GM19239 (cell line): Measurements from ENCODE around the gene ZNF354B.
A peak's percentile ranks its signal among the peaks of the same experiment; 100 is the strongest.
"Not testable (repeated sequence)": the region's sequence is repeated elsewhere in the genome, so short reads cannot be mapped to it uniquely, and the experiment has no call there.

Experiments used
- DNase-seq: peaks from one replicate; pipeline ENCODE4 v3.0.0; 2011; ENCODE audit warnings: low spot score; ENCODE audit not compliant: insufficient read length
- FAIRE-seq: peaks from 2 replicates; lab custom pipeline; 2011; peaks lifted over from hg19 to GRCh38; lab: Jason Lieb, UNC

The ZNF354B gene

DNA sequence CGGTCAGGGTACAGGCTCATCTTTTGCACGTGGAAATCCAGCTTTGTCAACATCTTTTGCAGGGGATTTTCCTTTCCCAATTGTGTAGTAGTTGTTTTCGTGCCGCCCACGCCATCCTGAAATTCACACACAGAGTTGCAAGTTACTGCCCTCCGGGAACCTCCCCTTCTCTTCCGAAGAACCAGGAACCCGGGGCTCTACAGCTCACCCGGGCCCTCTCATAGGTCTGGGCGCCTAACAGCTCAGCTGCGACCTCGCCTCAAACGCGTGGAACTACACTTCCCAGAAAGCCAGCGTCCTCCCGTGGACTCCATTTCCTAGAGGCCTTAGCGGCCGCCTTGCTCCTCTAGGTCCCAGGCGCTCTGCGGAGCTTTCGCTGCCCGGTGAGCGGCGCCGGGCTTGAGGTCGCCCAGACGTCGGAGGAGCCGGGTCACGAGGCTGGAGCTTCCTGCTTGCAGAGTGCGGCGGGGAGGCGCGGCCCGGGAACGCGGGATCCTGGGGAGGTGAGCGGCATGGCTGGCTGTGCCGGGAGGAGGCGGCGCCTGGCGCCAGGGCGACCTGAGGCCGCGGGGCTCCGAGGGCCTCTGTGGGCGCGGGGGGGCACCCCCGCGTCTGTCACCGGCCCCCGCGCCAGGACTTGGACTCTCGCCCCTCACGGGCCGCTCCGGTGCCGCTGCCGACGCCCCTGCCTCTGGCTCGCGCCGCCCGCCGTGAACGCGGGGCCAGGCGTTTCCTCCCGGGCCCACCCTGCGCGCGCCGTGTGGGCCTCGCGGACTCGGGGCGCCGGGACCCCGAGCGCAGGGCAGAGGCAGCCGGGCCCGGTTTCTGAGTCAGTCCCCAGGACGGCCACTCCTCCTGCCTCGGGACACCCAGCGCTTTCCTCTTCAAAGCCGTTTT lies at the start of gene ZNF354B:
TSS of gene ZNF354B (plus strand) at position 329 of the 897 bp plus-strand sequence. CDS start 1,095 bp downstream, outside the sequence.
- DNase-seq (peak; percentile 91), FAIRE-seq (peak; percentile 71)

DNA sequence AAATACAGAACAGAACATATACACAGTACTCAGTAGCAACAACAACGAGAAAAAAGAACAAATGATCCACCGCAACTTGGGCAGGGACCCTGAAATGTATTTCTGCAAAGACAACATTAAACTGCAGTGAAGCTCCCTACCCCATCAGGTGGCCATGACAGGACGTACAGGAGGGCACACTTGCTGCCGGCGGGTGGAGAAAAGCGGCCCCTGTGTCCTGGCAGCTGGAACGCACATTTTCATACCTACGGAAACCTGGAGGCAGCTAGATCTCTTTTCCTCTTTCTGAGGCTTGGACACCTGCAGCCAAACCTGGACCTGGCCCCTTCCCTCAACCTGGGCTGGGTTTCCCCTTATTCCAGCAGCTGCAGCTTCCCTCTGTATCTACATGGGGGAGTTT lies 42.2 kb upstream of the ZNF354B start:
- FAIRE-seq, result no peak
- DNase-seq, result no peak

DNA sequence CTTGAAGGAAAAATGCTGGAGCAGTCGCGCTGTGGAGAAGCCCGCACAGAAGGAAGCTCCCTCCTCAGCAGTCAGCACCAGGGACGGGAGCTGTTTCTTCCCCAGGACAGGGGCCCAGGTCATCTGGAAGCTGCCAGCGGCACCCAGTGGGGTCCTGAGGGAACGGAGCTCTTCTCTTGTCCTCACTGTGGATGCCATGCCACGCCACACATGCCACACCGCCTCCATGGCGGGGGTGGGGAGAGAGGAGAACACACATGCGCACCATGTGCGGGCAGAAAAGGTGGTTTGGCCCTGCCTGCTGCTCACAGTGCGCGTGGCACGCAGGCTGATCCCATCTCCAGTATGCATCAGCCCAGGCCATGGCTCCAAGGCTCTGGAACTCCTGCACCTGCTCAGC lies 41.7 kb upstream of the ZNF354B start:
- DNase-seq (no peak), FAIRE-seq (no peak)

DNA sequence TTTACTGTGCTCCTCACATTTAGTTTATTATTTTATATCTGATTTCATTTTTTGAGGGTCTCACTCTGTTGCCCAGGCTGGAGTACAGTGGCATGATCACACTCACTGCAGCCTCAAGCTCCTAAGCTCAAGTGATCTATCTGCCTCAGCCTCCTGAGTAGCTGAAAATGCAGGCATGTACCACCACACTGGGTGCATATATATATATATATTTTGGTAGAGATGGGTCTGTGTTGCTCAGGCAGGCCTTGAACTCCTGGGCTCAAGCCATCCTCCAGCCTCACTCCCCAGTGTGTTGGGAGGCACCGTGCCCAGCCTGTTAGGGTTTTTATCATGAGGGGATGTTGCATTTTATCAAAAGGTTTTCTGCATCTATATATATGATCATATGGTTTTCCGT lies 39.8 kb upstream of the ZNF354B start:
- no peak for DNase-seq

DNA sequence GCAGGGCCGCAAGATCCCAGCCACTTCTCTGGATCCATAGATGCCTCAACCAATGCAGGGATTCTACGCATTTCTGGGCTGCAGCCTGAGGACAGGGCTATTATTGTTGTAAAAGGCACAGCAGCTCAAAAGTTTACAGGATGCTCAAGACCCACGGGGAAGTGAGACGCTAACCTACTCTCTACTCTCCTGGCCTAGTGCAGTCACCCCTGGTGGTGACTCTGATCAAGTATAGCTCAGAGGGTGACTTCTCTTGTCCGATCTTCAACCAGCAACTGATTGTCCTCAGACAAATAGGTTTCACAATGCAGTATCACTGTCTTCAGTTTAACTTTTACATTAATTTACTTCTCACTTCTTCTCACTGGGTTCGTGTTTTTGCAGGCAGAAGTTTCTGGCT lies 34.3 kb upstream of the ZNF354B start:
- FAIRE-seq, result no peak
- DNase-seq, result no peak

More for the DNA sequence above, 39.8 kb upstream of the ZNF354B start:
- no peak for FAIRE-seq

DNA sequence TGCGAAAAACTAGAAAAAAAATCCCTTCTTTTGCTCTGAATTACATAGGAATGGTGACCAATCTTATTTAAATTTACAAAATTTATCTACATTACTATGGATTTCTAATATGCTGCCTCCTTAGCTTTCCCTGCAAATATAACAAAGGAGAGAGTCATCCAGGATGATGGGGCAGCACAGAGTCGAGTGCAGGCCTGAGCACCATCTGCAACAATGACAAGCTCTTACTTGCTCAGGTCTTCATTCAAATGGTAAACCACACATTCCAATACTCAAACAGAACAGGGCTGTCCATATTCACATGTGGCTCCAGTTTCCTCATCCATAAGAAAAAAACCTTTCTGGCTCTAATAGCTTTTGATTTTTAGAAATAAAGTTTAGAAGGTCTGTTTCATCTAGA lies 33.5 kb upstream of the ZNF354B start:
- no peak for DNase-seq
- no peak for FAIRE-seq

DNA sequence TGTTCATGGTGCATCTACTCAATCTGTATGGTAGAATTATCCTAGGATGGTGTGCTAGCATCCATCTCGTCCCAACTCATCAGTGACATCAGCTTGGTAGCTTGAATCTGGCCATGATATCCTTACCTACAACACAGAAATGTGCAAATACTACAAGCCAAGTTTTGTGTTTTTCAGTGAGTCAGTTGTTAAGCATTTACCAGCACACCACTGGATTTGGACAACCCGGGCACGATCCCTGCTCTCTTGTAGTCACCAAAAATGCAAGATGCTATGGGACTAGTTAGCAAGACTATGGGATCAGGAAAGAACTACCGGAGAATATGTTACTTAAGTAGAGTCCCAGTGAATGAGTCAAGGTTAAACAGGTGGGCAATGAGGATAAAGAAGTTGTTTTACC lies 32.1 kb upstream of the ZNF354B start:
- FAIRE-seq, result no peak
- DNase-seq, result no peak

DNA sequence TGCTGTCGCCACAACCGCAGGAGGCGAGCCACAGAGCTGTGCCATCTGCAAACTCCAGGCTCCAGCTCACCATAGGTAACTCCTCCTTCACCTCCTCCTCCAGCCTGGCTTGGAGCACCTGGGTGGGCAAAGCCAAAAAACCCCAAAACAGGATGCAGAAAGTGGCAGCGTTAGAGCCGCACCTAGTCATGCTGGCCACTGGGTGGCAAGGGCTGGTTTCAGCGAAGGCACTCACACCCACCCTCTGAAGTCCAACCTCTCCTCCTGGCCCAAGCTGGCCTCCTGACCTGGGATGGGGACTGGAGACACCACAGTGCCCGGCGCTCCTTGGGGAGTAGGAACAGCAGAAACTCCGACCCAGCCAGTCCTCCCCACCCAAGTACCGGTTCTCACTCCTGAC lies 28.7 kb upstream of the ZNF354B start:
- FAIRE-seq (no peak), DNase-seq (no peak)

DNA sequence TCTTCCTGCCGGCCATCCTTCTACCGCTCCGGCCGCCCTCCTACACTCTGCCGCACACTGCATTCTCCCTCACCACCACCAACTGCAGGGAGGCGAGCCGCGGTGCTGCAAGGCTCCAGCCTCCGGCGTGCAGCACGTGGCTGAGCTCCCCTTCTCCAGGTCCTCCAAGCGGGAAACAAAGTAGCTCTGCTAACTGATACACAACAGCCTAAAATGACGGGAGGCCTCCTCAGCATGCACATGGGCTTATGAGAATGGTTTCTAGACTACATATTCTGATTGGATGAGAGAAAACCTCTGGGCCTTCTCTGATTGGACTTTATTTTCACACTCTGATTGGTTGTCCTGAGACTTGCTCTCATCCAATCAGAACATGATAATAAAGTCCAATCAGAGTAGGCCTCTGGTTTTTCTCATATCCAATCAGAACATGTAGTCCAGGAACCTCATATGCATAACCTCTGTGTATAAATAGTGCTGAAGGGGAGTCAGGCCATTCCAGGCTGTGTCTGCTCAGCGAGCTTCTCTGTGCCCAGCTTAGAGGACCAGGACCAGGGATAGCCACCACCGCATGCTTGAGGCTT lies 27.0 kb upstream of the ZNF354B start:
- FAIRE-seq (no peak), DNase-seq (no peak)

DNA sequence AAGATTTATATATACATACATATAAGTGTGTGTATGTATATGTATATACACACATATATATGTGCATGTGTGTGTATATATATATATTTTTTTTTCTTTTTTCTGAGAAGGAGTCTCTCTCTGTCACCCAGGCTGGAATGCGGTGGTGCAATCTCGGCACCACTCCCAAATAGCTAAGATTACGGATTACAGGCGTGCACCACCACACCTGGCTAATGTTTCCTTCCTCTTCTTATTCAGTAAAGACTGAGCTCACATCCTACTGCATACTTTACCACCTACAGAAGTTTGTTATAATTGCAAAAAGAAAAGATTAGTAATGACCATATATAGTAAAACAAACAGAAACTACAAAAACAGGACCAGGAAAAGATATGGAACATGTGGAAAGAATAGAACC lies 23.1 kb upstream of the ZNF354B start:
- DNase-seq, result no peak
- no peak for FAIRE-seq

DNA sequence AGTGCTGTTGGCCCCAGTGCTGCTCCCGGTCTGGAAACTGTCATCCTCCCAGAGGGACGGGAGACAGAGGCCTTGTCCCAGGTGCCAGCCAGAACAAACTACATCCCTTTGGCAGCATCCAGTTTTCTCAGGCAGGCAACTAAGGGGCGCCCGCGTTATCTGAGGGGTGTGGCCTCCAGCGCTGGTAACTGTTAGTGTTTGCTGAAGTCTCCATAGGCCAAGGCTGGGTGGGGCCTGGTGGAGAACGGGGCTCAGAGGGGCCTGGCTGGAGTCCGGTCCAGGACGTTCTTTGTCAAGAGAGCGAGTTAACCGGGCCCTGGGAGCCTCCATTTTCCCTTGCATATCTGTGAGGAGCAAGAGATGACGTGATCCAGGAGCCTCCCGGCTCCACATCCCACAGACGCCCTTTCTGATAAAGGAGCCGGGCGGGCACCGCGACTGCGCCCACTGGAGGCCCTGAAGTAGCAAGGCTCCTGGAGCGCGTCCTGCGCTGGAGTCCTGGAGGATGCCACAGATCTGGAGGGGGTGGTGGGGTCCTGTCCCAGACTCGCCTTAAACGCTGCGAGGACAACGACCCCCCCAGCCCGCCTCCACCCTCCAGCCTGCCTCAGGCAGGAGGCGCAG lies 20.9 kb upstream of the ZNF354B start:
- not testable (repeated sequence) for FAIRE-seq, DNase-seq

DNA sequence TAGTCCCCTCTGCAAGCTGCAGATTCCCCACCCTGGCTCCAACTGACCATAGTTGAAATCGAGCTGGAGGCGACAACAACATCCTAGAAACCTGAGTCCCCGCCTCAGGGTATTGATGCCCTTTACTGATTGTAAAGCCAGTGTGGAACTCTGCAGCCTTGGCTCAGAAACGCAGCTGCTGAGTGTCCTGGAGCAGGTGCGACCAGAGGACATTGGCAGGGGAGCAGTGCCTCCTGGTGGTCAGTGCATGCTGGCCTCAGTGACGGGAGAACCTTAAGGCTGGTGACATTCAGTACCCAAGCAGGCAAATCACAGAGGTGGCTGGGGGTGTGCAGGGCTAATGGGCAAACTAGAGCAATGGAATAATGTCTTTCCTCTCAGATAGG lies 20.4 kb upstream of the ZNF354B start:
- no peak for DNase-seq
- no peak for FAIRE-seq

DNA sequence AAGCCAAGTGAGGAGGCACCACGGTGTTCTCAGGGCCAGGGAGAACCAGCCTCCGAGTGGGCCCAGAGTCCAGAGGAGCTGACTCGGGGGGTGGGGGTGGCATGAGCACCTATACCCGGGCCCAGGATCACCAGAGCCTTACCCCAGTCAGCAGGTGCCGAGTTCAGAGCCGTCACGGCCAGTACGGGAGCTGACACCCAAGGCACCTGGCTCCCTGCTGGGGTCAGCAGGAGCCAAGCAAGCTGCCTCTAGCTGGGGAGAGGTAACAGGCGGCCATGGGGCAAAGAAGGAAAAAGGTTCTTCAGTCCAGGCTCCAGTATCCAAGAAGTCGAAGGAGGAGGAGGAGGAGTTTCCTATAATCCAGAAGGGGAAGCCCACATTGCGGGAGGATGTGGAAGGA lies 19.4 kb upstream of the ZNF354B start:
- not testable (repeated sequence) for FAIRE-seq, DNase-seq

DNA sequence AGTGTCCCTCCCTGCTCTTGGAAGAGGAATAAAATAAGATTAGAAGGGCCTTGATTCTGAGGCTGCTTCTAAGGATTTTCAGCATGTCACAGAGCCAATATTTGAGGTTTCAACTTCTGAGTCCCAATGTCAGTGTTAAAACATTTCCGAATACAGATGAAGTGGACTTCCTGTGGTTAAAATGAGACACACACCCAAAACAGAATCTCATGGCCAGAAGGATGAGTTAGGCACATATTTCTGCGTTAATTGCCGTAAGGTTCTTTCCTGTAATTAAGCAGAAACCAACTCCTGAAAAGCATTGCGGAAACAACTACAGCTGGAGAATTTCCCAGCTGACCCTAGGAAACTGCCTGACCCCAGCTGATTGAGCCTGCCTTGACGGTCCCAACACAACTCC lies 10.4 kb upstream of the ZNF354B start:
- DNase-seq (no peak), FAIRE-seq (no peak)

DNA sequence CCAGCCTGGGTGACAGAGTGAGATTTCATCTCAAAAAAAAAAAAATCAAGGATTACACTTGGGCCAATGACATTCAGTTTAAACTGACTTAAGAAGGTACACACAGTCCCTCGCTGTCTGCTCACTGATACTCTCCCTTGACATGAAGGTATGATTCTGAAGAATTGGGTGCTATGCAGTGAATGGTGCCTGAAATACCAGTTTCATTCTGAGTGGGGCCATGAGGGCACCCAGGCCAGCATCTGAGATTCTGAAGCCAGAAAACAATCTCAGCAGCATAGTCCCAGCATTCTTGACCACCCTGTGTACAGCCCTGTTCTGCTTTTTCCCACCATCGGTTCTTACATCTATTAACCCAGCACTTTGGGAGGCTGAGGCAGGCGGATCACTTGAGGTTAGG lies 7.8 kb upstream of the ZNF354B start:
- DNase-seq (no peak), FAIRE-seq (no peak)

DNA sequence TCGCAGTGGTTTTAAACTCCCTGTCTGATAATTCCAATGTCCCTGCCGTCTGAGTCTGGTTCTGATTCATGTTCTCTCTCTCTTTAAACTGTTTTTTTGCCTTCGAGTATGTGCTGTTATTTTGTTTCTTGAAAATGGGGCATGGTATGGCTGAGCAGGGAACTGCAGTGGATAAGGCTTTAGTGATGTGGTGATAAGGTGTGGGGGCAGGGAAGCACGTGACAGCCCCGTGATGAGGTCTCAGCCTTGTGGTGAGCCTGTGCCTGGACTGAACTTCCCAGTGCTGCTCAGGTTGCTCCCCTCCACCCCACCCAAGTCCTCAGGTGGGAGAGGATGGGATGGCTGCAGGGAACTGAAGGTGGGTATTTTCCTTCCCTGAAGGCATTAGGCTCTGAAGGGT lies 5.5 kb upstream of the ZNF354B start:
- FAIRE-seq (no peak), DNase-seq (no peak)

DNA sequence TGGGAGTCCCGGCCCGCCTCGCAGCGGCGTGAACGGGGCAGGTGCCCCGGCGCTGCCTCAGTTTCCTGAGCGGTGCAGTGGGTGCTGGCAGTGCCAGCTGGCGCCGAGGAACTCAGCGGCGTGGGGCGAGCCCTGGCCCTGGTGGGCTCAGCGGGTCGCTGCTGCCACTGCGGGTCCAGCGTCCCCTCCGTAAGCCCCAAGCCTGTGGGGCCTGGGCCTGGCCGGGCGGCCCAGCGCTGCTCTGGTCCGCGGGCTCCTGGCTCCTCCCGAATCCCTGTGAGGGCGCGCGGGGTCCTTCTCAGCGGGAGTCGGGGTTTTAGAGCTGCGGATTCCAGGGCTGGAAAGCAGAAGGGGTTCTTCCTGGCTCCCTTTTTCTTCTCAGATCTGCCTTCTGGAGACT lies 862 bp downstream of the ZNF354B start:
- FAIRE-seq, result not testable (repeated sequence)

DNA sequence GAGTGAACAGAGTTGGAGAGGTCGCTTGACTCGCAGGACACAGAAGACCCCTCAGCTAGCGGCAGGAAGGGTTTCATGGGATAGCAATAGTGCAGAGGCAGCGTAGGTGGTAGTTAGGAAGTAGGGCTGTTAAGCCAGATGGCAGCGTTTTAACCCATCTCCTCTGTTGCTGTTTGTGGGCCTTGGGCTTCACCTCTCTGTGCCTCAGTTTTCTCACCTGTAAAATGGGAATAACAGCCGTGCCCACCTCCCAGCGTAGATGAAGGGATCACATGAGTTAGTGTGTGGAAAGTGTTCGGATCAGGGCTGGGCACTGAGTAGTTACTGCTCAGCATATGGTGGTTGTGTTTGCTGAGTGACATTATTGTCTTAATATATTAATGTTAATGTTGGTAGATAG lies 1.9 kb downstream of the ZNF354B start:
- no peak for FAIRE-seq
- no peak for DNase-seq

More for the DNA sequence above, 862 bp downstream of the ZNF354B start:
- not testable (repeated sequence) for DNase-seq

DNA sequence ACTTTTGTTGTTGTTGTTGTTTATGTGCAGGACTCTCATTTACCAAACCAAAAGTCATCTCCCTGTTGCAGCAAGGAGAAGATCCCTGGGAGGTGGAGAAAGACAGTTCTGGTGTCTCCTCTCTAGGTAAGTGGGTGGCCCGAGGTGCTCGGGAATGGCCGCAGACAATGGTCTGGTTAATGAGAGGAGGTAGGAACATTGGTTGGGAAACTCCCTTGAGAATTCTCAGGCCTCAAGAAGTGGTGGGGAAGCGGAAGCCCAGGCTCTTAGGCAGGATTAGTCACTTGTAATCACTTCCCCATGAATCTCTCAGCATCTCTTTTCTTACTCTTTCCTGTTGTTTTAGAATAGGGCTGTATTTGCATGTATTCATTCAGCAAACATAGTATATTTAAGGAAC lies 7.2 kb downstream of the ZNF354B start:
- FAIRE-seq (no peak), DNase-seq (no peak)

DNA sequence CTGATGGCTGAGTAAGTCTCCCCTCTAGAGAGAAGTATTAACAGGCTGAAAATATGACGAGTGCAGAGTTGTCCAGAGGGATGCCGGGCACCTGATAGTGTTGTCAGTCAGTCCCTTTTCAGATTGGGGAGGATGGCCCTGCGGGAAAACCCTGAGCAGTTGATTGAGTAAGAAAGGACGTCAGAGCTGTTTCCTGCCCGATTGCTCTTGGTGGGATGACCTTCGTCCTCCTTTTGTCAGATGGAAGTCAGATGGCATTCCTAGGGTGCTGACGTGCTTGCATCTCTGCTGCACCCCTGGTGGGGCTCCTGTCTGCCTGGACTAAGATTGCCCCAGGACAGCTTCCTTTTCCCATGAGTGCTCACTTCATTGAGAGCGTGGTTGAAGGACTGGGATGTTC lies 9.8 kb downstream of the ZNF354B start:
- DNase-seq (no peak), FAIRE-seq (no peak)

DNA sequence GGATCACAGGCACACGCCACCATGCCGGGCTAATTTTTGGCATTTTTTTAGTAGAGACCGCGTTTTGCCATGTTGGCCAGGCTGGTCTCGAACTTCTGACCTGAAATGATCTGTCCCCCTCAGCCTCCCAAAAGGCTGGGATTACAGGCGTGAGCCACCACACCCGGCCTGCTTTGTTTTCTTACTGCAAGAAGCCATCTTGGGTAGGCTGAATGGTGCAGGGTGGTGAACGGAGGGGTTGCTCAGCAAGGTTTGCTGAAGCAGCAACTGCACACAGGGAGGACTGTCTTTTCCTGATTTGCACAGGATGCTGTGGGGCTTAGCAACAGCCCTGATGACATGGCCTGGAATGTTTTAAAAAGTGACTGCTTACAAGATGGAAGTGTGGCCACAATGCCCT lies 10.7 kb downstream of the ZNF354B start:
- DNase-seq, result no peak
- FAIRE-seq, result no peak
